Small intestine (tissue), 4 donors: ENCODE results near the gene EPX. TPM values are rescaled to one million over a fixed set of nuclear protein-coding genes. Genes with fewer than 3 reads are reported as not detected.

ENCODE experiments used
- polyA plus RNA-seq, 4 donors: library from polyadenylated mRNA; stranded (reverse) in 3 of 4; unstranded in 1 of 4; fragments of 200-250 nt in 3 of 4; fragments of 120-200 nt in 1 of 4; gene quantifications; one replicate each; pipeline versions ENCODE4 v1.2.1 to v1.2.3, GENCODE V29; 2013
- donor health status: healthy with polysubstance abuse.
- donor health status: Bipolar disorder and iron deficiency.
- donor health status: healthy.

EPX gene
- polyA plus RNA-seq, 4 donors, result 0.24 TPM; not detected in 3

Other genes starting within 250 kb of the EPX start
- gene CUEDC1, start 237.3 kb upstream of the EPX start, polyA plus RNA-seq, result 10 to 100 TPM in 1 of 4 donors, 1 to 10 TPM in 3; 1.6 to 14.9 (median 6.1) TPM
- 10 to 100 TPM; 11.4 to 42.8 (median 18.7) TPM for gene VEZF1, start 204.5 kb upstream of the EPX start, polyA plus RNA-seq
- 100 to 1,000 TPM in 2 of 4 donors, 10 to 100 TPM in 2; 62.7 to 193 (median 106) TPM for gene SRSF1, start 185.5 kb upstream of the EPX start, polyA plus RNA-seq
- 10 to 100 TPM; 18.9 to 41.9 (median 32.7) TPM for gene DYNLL2, start 109.3 kb upstream of the EPX start, polyA plus RNA-seq
- gene OR4D1, start 44.3 kb upstream of the EPX start, polyA plus RNA-seq, result under 1 TPM in 1 of 4 donors, not detected in 3; 0.03 TPM
- gene OR4D2, start 25.7 kb upstream of the EPX start, polyA plus RNA-seq, result not detected
- 10 to 100 TPM in 2 of 4 donors, 1 to 10 TPM in 2; 2.7 to 26.6 (median 9.2) TPM for gene MKS1, start 26.5 kb downstream of the EPX start, polyA plus RNA-seq
- gene LPO, start 45.9 kb downstream of the EPX start, polyA plus RNA-seq, result under 1 TPM in 2 of 4 donors, not detected in 2; 0.44 to 0.55 TPM
- gene MPO, start 88.2 kb downstream of the EPX start, polyA plus RNA-seq, result 1 to 10 TPM in 1 of 4 donors, under 1 TPM in 1, not detected in 2; 0.12 to 1.1 TPM
- gene TSPOAP1, start 136.1 kb downstream of the EPX start, polyA plus RNA-seq, result 10 to 100 TPM in 1 of 4 donors, 1 to 10 TPM in 2, under 1 TPM in 1; 0.89 to 10.9 (median 2.6) TPM
- gene SUPT4H1, start 159.5 kb downstream of the EPX start, polyA plus RNA-seq, result 100 to 1,000 TPM in 1 of 4 donors, 10 to 100 TPM in 3; 70.3 to 102 (median 79.7) TPM
- gene RNF43, start 224.8 kb downstream of the EPX start, polyA plus RNA-seq, result 10 to 100 TPM in 2 of 4 donors, 1 to 10 TPM in 2; 3.5 to 29.4 (median 15.7) TPM